HG02571 (cell line): ENCODE data around the gene EML1.

Source experiments
- ATAC-seq: cut with Tn5 transposase; IDR thresholded peaks from one replicate; pipeline ENCODE4 v1.9.1; 2021; ENCODE audit warnings: mild to moderate bottlenecking, moderate library complexity; ENCODE audit not compliant: unreplicated experiment

Gene EML1

GRCh38 chr14:99982537-99983250, 189.5 kb downstream of the EML1 start:
- ATAC-seq, result no peak

GRCh38 chr14:99983251-99984015, 190.2 kb downstream of the EML1 start:
- no peak for ATAC-seq

GRCh38 chr14:99984036-99984435, 190.8 kb downstream of the EML1 start:
- ATAC-seq, result no peak

GRCh38 chr14:99986396-99986795, 193.2 kb downstream of the EML1 start:
- no peak for ATAC-seq

GRCh38 chr14:99989032-99989431, 195.8 kb downstream of the EML1 start:
- no peak for ATAC-seq

- ATAC-seq, result no peak
Observed at GRCh38 chr14:99990268-99991170, 197.3 kb downstream of the EML1 start.

- ATAC-seq, result no peak
Observed at GRCh38 chr14:99991331-99991730, 198.1 kb downstream of the EML1 start.
